Adrenal gland (tissue), 5 donors: ENCODE data around the gene POC5.

Experiments used
- POLR2A ChIP-seq, 2 donors: fragments of 450-650 bp; IDR thresholded peaks; one replicate each; pipeline ENCODE4 v1.6.1; 2017; ENCODE audit warnings: antibody characterized with exemption in 2 of 2, mild to moderate bottlenecking in 2 of 2, moderate library complexity in 1 of 2
- TF ChIP-seq, protein P1 (sequence below), 6 experiments: fragments of 450-650 bp in 4 of 6; fragments of 200-600 bp in 2 of 6; sonication (generic) in 1 of 6; IDR thresholded peaks; 1 replicate in 5 of 6; 2 replicates in 1 of 6; pipeline versions ENCODE4 v1.5.1 to v1.8.0; 2016 to 2021; ENCODE audit warnings: antibody characterized with exemption in 6 of 6, mild to moderate bottlenecking in 2 of 6, moderate library complexity in 1 of 6
- donor health status: DM: no; HTN: no; CAD: no.

DNA sequence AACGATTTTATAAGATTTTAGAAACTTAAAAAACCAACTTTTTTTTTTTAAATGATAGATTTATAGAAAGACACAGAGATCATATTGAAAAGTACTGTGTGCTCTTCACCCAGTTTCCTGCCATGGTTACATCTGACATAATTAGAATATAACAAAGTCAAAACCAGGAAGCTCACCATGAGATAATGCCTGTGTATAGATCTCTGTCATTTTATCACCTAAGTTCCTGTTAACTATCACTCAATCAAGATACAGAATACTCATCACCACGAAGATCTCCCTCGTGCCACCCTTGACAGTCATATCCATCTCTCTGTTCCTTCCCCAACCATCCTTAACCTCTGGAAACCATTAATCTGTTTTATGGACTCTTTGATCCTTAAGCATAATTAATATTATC, 39.1 kb downstream of the POC5 start:
- TF ChIP-seq, protein P1, sequence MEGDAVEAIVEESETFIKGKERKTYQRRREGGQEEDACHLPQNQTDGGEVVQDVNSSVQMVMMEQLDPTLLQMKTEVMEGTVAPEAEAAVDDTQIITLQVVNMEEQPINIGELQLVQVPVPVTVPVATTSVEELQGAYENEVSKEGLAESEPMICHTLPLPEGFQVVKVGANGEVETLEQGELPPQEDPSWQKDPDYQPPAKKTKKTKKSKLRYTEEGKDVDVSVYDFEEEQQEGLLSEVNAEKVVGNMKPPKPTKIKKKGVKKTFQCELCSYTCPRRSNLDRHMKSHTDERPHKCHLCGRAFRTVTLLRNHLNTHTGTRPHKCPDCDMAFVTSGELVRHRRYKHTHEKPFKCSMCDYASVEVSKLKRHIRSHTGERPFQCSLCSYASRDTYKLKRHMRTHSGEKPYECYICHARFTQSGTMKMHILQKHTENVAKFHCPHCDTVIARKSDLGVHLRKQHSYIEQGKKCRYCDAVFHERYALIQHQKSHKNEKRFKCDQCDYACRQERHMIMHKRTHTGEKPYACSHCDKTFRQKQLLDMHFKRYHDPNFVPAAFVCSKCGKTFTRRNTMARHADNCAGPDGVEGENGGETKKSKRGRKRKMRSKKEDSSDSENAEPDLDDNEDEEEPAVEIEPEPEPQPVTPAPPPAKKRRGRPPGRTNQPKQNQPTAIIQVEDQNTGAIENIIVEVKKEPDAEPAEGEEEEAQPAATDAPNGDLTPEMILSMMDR (IDR thresholded peaks at IDR 0.05), result no peak
- TF ChIP-seq POLR2A (IDR thresholded peaks at IDR 0.05), result no peak
